ENCODE measurements around the gene TUBGCP4.
"Not testable (repeated sequence)": the region's sequence is repeated elsewhere in the genome, so short reads cannot be mapped to it uniquely, and the experiment has no call there.

The TUBGCP4 gene

GRCh38 chr15:43360821-43361220 lies 10.1 kb upstream of the TUBGCP4 start:
- Histone ChIP-seq H3K27ac (ENCODE audit: low read depth, low read length, severe bottlenecking) (no peak overlapping the region), H3K4me1 (ENCODE audit: control insufficient read depth, insufficient read depth, low read length, poor library complexity, severe bottlenecking) (no peaks in the 10 kb centered on the region), H3K36me3 (ENCODE audit: control insufficient read depth, insufficient read depth, low read length) (peaks cover 81% of the 10 kb centered on the region), H3K4me3 (ENCODE audit: extremely low read depth, insufficient read depth, low read length, poor library complexity, severe bottlenecking) (no peak overlapping the region), H3K9me3 (ENCODE audit: control insufficient read depth, low read length) (peaks cover 31% of the 10 kb centered on the region)
- WGBS, 2 experiments (ENCODE audit: insufficient coverage in 2 of 2) = 100% methylated on average over 3 to 4 of the region's 4 CpGs

- H3K36me3 ChIP-seq (ENCODE audit: control insufficient read depth, insufficient read depth, low read length) = peaks cover 87% of the 10 kb centered on the region
- no peaks in the 10 kb centered on the region for H3K4me1 ChIP-seq (ENCODE audit: control insufficient read depth, insufficient read depth, low read length, poor library complexity, severe bottlenecking)
- peaks cover 31% of the 10 kb centered on the region for H3K9me3 ChIP-seq (ENCODE audit: control insufficient read depth, low read length)
- H3K27ac ChIP-seq (ENCODE audit: low read depth, low read length, severe bottlenecking) = no peak overlapping the region
- WGBS, 2 experiments (ENCODE audit: insufficient coverage in 2 of 2) = 87 to 88% methylated on average over 3 to 4 of the region's 7 CpGs
- H3K4me3 ChIP-seq (ENCODE audit: extremely low read depth, insufficient read depth, low read length, poor library complexity, severe bottlenecking) = no peak overlapping the region
These were observed 9.5 kb upstream of the TUBGCP4 start for GRCh38 chr15:43361313-43361903.

GRCh38 chr15:43370310-43370974 lies 459 bp upstream of the TUBGCP4 start:
- peaks cover 8% of the 10 kb centered on the region for H3K4me1 ChIP-seq (ENCODE audit: control insufficient read depth, insufficient read depth, low read length, poor library complexity, severe bottlenecking)
- H3K4me3 ChIP-seq (ENCODE audit: extremely low read depth, insufficient read depth, low read length, poor library complexity, severe bottlenecking) = peak overlapping the region; percentile 83
- WGBS, 2 experiments (ENCODE audit: insufficient coverage in 2 of 2) = 0% methylated on average over 33 to 39 of the region's 45 CpGs
- peak overlapping the region; percentile 24 for H3K27ac ChIP-seq (ENCODE audit: low read depth, low read length, severe bottlenecking)
- H3K9me3 ChIP-seq (ENCODE audit: control insufficient read depth, low read length) = no peaks in the 10 kb centered on the region
- peaks cover 41% of the 10 kb centered on the region for H3K36me3 ChIP-seq (ENCODE audit: control insufficient read depth, insufficient read depth, low read length)

GRCh38 chr15:43376017-43376705 lies 5.3 kb downstream of the TUBGCP4 start:
- peaks cover 36% of the 10 kb centered on the region for H3K36me3 ChIP-seq (ENCODE audit: control insufficient read depth, insufficient read depth, low read length)
- no peaks in the 10 kb centered on the region for H3K9me3 ChIP-seq (ENCODE audit: control insufficient read depth, low read length)
- no peaks in the 10 kb centered on the region for H3K4me1 ChIP-seq (ENCODE audit: control insufficient read depth, insufficient read depth, low read length, poor library complexity, severe bottlenecking)
- no peak overlapping the region for H3K4me3 ChIP-seq (ENCODE audit: extremely low read depth, insufficient read depth, low read length, poor library complexity, severe bottlenecking)
- 75 to 80% methylated on average over 10 to 11 of the region's 13 CpGs for WGBS, 2 experiments (ENCODE audit: insufficient coverage in 2 of 2)
- no peak overlapping the region for H3K27ac ChIP-seq (ENCODE audit: low read depth, low read length, severe bottlenecking)

GRCh38 chr15:43378601-43379000 lies 7.7 kb downstream of the TUBGCP4 start:
- no peaks in the 10 kb centered on the region for H3K9me3 ChIP-seq (ENCODE audit: control insufficient read depth, low read length)
- no peak overlapping the region for H3K27ac ChIP-seq (ENCODE audit: low read depth, low read length, severe bottlenecking)
- H3K36me3 ChIP-seq (ENCODE audit: control insufficient read depth, insufficient read depth, low read length) = peaks cover 57% of the 10 kb centered on the region
- no peak overlapping the region for H3K4me3 ChIP-seq (ENCODE audit: extremely low read depth, insufficient read depth, low read length, poor library complexity, severe bottlenecking)
- H3K4me1 ChIP-seq (ENCODE audit: control insufficient read depth, insufficient read depth, low read length, poor library complexity, severe bottlenecking) = no peaks in the 10 kb centered on the region

- Histone ChIP-seq H3K4me1 (ENCODE audit: control insufficient read depth, insufficient read depth, low read length, poor library complexity, severe bottlenecking) (no peaks in the 10 kb centered on the region), H3K27ac (ENCODE audit: low read depth, low read length, severe bottlenecking) (no peak overlapping the region), H3K4me3 (ENCODE audit: extremely low read depth, insufficient read depth, low read length, poor library complexity, severe bottlenecking) (no peak overlapping the region), H3K36me3 (ENCODE audit: control insufficient read depth, insufficient read depth, low read length) (peaks cover 65% of the 10 kb centered on the region), H3K9me3 (ENCODE audit: control insufficient read depth, low read length) (no peaks in the 10 kb centered on the region)
- 100% methylated on average over 1 of the region's 4 CpGs for WGBS, 2 experiments (ENCODE audit: insufficient coverage in 2 of 2)
These were observed 11.4 kb downstream of the TUBGCP4 start for GRCh38 chr15:43382310-43382709.

- H3K4me1 ChIP-seq (ENCODE audit: control insufficient read depth, insufficient read depth, low read length, poor library complexity, severe bottlenecking) = no peaks in the 10 kb centered on the region
- peaks cover 70% of the 10 kb centered on the region for H3K36me3 ChIP-seq (ENCODE audit: control insufficient read depth, insufficient read depth, low read length)
- 100% methylated on average over 2 of the region's 2 CpGs for WGBS, 2 experiments (ENCODE audit: insufficient coverage in 2 of 2)
- no peak overlapping the region for H3K4me3 ChIP-seq (ENCODE audit: extremely low read depth, insufficient read depth, low read length, poor library complexity, severe bottlenecking)
- no peaks in the 10 kb centered on the region for H3K9me3 ChIP-seq (ENCODE audit: control insufficient read depth, low read length)
- no peak overlapping the region for H3K27ac ChIP-seq (ENCODE audit: low read depth, low read length, severe bottlenecking)
These were observed 12.2 kb downstream of the TUBGCP4 start for GRCh38 chr15:43383070-43383469.

- WGBS, 2 experiments (ENCODE audit: insufficient coverage in 2 of 2) = 77 to 93% methylated on average over 7 to 8 of the region's 8 CpGs
- Histone ChIP-seq H3K4me1 (ENCODE audit: control insufficient read depth, insufficient read depth, low read length, poor library complexity, severe bottlenecking) (no peaks in the 10 kb centered on the region), H3K27ac (ENCODE audit: low read depth, low read length, severe bottlenecking) (no peak overlapping the region), H3K9me3 (ENCODE audit: control insufficient read depth, low read length) (no peaks in the 10 kb centered on the region), H3K4me3 (ENCODE audit: extremely low read depth, insufficient read depth, low read length, poor library complexity, severe bottlenecking) (no peak overlapping the region), H3K36me3 (ENCODE audit: control insufficient read depth, insufficient read depth, low read length) (peaks cover 45% of the 10 kb centered on the region)
These were observed 19.8 kb downstream of the TUBGCP4 start for GRCh38 chr15:43390723-43391122.

GRCh38 chr15:43393592-43393991 lies 22.7 kb downstream of the TUBGCP4 start:
- H3K4me3 ChIP-seq (ENCODE audit: extremely low read depth, insufficient read depth, low read length, poor library complexity, severe bottlenecking); H3K9me3 ChIP-seq (ENCODE audit: control insufficient read depth, low read length); H3K4me1 ChIP-seq (ENCODE audit: control insufficient read depth, insufficient read depth, low read length, poor library complexity, severe bottlenecking); H3K27ac ChIP-seq (ENCODE audit: low read depth, low read length, severe bottlenecking): not testable (repeated sequence)
- peaks cover 58% of the 10 kb centered on the region for H3K36me3 ChIP-seq (ENCODE audit: control insufficient read depth, insufficient read depth, low read length)
- WGBS, 2 experiments (ENCODE audit: insufficient coverage in 2 of 2) = 92 to 95% methylated on average over 2 of the region's 6 CpGs

GRCh38 chr15:43402255-43402654 lies 31.4 kb downstream of the TUBGCP4 start:
- Histone ChIP-seq H3K9me3 (ENCODE audit: control insufficient read depth, low read length) (no peaks in the 10 kb centered on the region), H3K27ac (ENCODE audit: low read depth, low read length, severe bottlenecking) (no peak overlapping the region), H3K4me3 (ENCODE audit: extremely low read depth, insufficient read depth, low read length, poor library complexity, severe bottlenecking) (no peak overlapping the region), H3K36me3 (ENCODE audit: control insufficient read depth, insufficient read depth, low read length) (peaks cover 89% of the 10 kb centered on the region), H3K4me1 (ENCODE audit: control insufficient read depth, insufficient read depth, low read length, poor library complexity, severe bottlenecking) (no peaks in the 10 kb centered on the region)
- WGBS, 2 experiments (ENCODE audit: insufficient coverage in 2 of 2) = 83 to 100% methylated on average over 1 to 2 of the region's 3 CpGs

GRCh38 chr15:43403616-43404015 lies 32.7 kb downstream of the TUBGCP4 start:
- Histone ChIP-seq H3K9me3 (ENCODE audit: control insufficient read depth, low read length) (no peaks in the 10 kb centered on the region), H3K4me3 (ENCODE audit: extremely low read depth, insufficient read depth, low read length, poor library complexity, severe bottlenecking) (no peak overlapping the region), H3K36me3 (ENCODE audit: control insufficient read depth, insufficient read depth, low read length) (peaks cover 92% of the 10 kb centered on the region), H3K4me1 (ENCODE audit: control insufficient read depth, insufficient read depth, low read length, poor library complexity, severe bottlenecking) (no peaks in the 10 kb centered on the region), H3K27ac (ENCODE audit: low read depth, low read length, severe bottlenecking) (no peak overlapping the region)
- 94 to 97% methylated on average over 7 of the region's 8 CpGs for WGBS, 2 experiments (ENCODE audit: insufficient coverage in 2 of 2)

Measured in mesodermal cell (in vitro differentiated cells).